GM12878 (cell line): ENCODE data around the gene CHCHD6. TPM values are rescaled to one million over a fixed set of nuclear protein-coding genes. Genes with fewer than 3 reads are reported as not detected.

ENCODE experiments used
- ATAC-seq: fragments of 200-7000 bp; cut with Tn5 transposase; 3 replicates; pipeline ENCODE4 v1.9.1; 2020; ENCODE audit warnings: mild to moderate bottlenecking, moderate library complexity
- BruUV-seq: library from RNA; stranded (reverse); fragments of 400-500 nt; replicated peaks from 2 replicates; lab custom pipeline; 2021; lab: Mats Ljungman, UMichigan
- CTCF ChIA-PET: fragments of 300-600 bp; sonication (Branson Sonifier 250); formaldehyde crosslinking; extraction: SDS; loops from one replicate; lab custom pipeline; 2021; ENCODE audit warnings: inconsistent platforms; lab: Yijun Ruan, JAX
- POLR2A ChIA-PET: fragments of 350-600 bp; formaldehyde crosslinking; extraction: SDS; loops from one replicate; lab custom pipeline; 2021; ENCODE audit warnings: inconsistent platforms; lab: Charles Lee
- RAD21 ChIA-PET: fragments of 300-600 bp; sonication (Branson Sonifier 250); formaldehyde crosslinking; loops from one replicate; lab custom pipeline; 2023; ENCODE audit warnings: antibody characterized with exemption; ENCODE audit not compliant: unreplicated experiment; lab: Charles Lee
- SMC1A ChIA-PET: fragments of 300-600 bp; sonication (Branson Sonifier 250); formaldehyde crosslinking; loops from one replicate; lab custom pipeline; 2023; ENCODE audit not compliant: unreplicated experiment, uncharacterized antibody; lab: Charles Lee
- DNase-seq: peaks from one replicate; pipeline ENCODE4 v3.0.0-alpha.2; 2011; ENCODE audit warnings: low read depth, low spot score
- FAIRE-seq: peaks from 3 replicates; lab custom pipeline; 2011; peaks lifted over from hg19 to GRCh38; lab: Jason Lieb, UNC
- H2AFZ ChIP-seq: 2 replicates; pipeline ENCODE4 v1.6.0; 2011; ENCODE audit warnings: low read depth, low read length, control low read depth; ENCODE audit not compliant: control insufficient read depth
- H3K27ac ChIP-seq: 2 replicates; pipeline ENCODE4 v1.5.1; 2011; ENCODE audit warnings: control low read depth; ENCODE audit not compliant: control insufficient read depth, insufficient read depth
- H3K27me3 ChIP-seq, 2 experiments: replicated peaks in 1 of 2; 2 replicates each; pipeline versions ENCODE4 v1.6.0 to v1.6.1; 2011; ENCODE audit warnings: low read length in 1 of 2; ENCODE audit not compliant: control insufficient read depth in 2 of 2, insufficient read depth in 2 of 2
- H3K36me3 ChIP-seq, 2 experiments: 2 replicates each; pipeline ENCODE4 v1.5.1; 2011; ENCODE audit warnings: low read length in 1 of 2; ENCODE audit not compliant: control insufficient read depth in 2 of 2, insufficient read depth in 2 of 2
- H3K4me1 ChIP-seq: 2 replicates; pipeline ENCODE4 v1.6.1; 2011; ENCODE audit warnings: mild to moderate bottlenecking, low read length, moderate library complexity, mixed read lengths; ENCODE audit not compliant: control insufficient read depth, insufficient read depth
- H3K4me2 ChIP-seq: 2 replicates; pipeline ENCODE4 v1.6.0; 2011; ENCODE audit warnings: control low read depth; ENCODE audit not compliant: control insufficient read depth, insufficient read depth
- H3K4me3 ChIP-seq: fragments of 200-600 bp; sonication (generic); 2 replicates; pipeline ENCODE4 v1.5.1; 2016
- H3K79me2 ChIP-seq: 2 replicates; pipeline ENCODE4 v1.6.0; 2011; ENCODE audit warnings: low read length; ENCODE audit not compliant: control insufficient read depth, insufficient read depth
- H3K9ac ChIP-seq: 2 replicates; pipeline ENCODE4 v1.8.0; 2011; ENCODE audit warnings: low read length, control low read depth, mixed read lengths; ENCODE audit not compliant: control insufficient read depth, insufficient read depth
- H3K9me3 ChIP-seq: replicated peaks from 3 replicates; pipeline ENCODE4 v1.5.1; 2011; ENCODE audit warnings: mild to moderate bottlenecking, low read length; ENCODE audit not compliant: control insufficient read depth, insufficient read depth
- H4K20me1 ChIP-seq: 2 replicates; pipeline ENCODE4 v1.6.0; 2011; ENCODE audit not compliant: control insufficient read depth, insufficient read depth
- ASH2L ChIP-seq: fragments of 300-600, 200-600 bp; sonication (generic); IDR thresholded peaks from 2 replicates; pipeline ENCODE4 v1.6.1; 2017; ENCODE audit warnings: low read depth, mild to moderate bottlenecking, borderline replicate concordance
- CBX3 ChIP-seq: fragments of 200-600 bp; sonication (generic); IDR thresholded peaks from 2 replicates; pipeline ENCODE4 v1.6.1; 2016; ENCODE audit warnings: low read depth, borderline replicate concordance
- CHD2 ChIP-seq: IDR thresholded peaks from 2 replicates; pipeline ENCODE4 v1.6.1; 2011; ENCODE audit warnings: low read depth, low read length, improper control_type of control experiment, borderline replicate concordance
- EGR1 ChIP-seq, 2 experiments: IDR thresholded peaks; 1 replicate in 1 of 2; 2 replicates in 1 of 2; pipeline ENCODE4 v1.6.1; 2011 to 2012; ENCODE audit warnings: low read depth in 2 of 2, low read length in 2 of 2, borderline replicate concordance in 1 of 2, mild to moderate bottlenecking in 1 of 2, moderate library complexity in 1 of 2
- RUNX3 ChIP-seq: IDR thresholded peaks from 2 replicates; pipeline ENCODE4 v1.6.1; 2012; ENCODE audit warnings: low read length, inconsistent platforms
- SIX5 ChIP-seq: IDR thresholded peaks from 2 replicates; pipeline ENCODE4 v1.6.1; 2011; ENCODE audit warnings: mild to moderate bottlenecking, low read depth, low read length, moderate library complexity; ENCODE audit not compliant: severe bottlenecking
- SMAD5 ChIP-seq: IDR thresholded peaks from 2 replicates; pipeline ENCODE4 v1.6.1; 2016; ENCODE audit warnings: antibody characterized with exemption, low read depth
- SMC3 ChIP-seq: IDR thresholded peaks from 2 replicates; pipeline ENCODE4 v1.6.1; 2011; ENCODE audit warnings: low read length, improper control_type of control experiment, borderline replicate concordance
- WRNIP1 ChIP-seq: IDR thresholded peaks from 2 replicates; pipeline ENCODE4 v1.6.1; 2011; ENCODE audit warnings: low read depth, low read length, improper control_type of control experiment, borderline replicate concordance
- WGBS: methylation state at CpG from one replicate; pipeline ENCODE4 v1.1.6; 2016; ENCODE audit warnings: low lambda C conversion rate; ENCODE audit not compliant: insufficient replicate concordance, insufficient coverage; ENCODE audit errors: missing lambda C conversion rate; 5-methylcytosine and 5-hydroxymethylcytosine counted together
- in situ Hi-C: fragments of 300-500 bp; cut with MboI; formaldehyde crosslinking; loops from 9 replicates; pipeline ENCODE4 v1.14.3; 2018; ENCODE audit warnings: mixed read lengths
- intact Hi-C: fragments of 100-400 bp; cut with micrococcal nuclease; formaldehyde crosslinking; loops from one replicate; pipeline ENCODE4 v1.14.2; 2022; ENCODE audit not compliant: unreplicated experiment
- polyA plus RNA-seq, 11 experiments: library from polyadenylated mRNA; depleted of rRNA in 4 of 11; unstranded in 6 of 11; stranded (reverse) in 5 of 11; fragments of >200 nt; fragmentation: Nextera tagmentation in 4 of 11; fragmentation: Illumina TruSeq in 1 of 11; extraction: Ambion mirVana in 4 of 11; extraction: Trizol in 1 of 11; gene quantifications; 1 replicate in 1 of 11; 2 replicates in 10 of 11; pipeline versions ENCODE4 v1.2.1 to v1.2.3, GENCODE V29; 2011 to 2016; ENCODE audit warnings: inconsistent platforms in 2 of 11, missing spikeins in 2 of 11, low read depth in 1 of 11
- total RNA-seq, 4 experiments: library from RNA; depleted of rRNA in 3 of 4; stranded (reverse); fragments of >200 nt in 3 of 4; fragmentation: Illumina TruSeq in 1 of 4; extraction: Trizol in 1 of 4; gene quantifications; 2 replicates each; pipeline versions ENCODE4 v1.2.1 to v1.2.3, GENCODE V29; 2013 to 2021
- TF ChIP-seq, protein P1 (sequence below): fragments of 450-650 bp; IDR thresholded peaks from 2 replicates; pipeline ENCODE4 v1.6.1; 2016; ENCODE audit warnings: mild to moderate bottlenecking

Gene CHCHD6
- total and polyA plus RNA-seq, 10 of the 15 experiments (the other 5 are each of a cell fraction or from before 2014, with no cell fraction given) = 2.7 to 16.7 (median 12.3) TPM

DNA sequence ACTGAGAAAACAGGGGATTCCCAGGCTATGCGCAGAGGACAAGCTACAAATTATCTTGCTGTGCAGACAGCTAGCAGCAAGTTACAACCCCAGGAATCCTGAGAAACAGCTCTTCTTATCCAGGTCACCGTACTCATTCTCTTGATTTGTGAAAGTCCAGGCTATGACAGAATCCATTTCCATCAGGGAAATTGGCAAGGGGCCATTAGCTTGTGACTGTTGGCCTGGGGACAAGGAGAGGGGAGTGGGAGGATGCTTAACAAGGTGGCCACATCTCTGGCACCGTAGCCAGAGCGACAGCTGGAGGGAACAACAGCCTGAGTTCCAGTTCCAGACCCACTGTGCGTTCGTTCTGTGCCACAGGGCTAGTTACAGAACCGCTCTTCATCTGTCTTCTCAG is 233.9 kb downstream of the CHCHD6 start:
- intact Hi-C loops = no loop called here
- no peak overlapping the region for H2AFZ ChIP-seq
- H3K4me1 ChIP-seq = no peaks in the 10 kb centered on the region
- WGBS = 94% methylated on average over 7 of the region's 7 CpGs
- no peaks in the 10 kb centered on the region for H3K36me3 ChIP-seq
- CTCF ChIA-PET = interaction anchor here (0.8 to 2.4 kb wide), 6 partner anchors 9 to 186 kb away, joined by 3 to 9 read pairs (median 3); no protein-coding TSS in a partner anchor
- H4K20me1 ChIP-seq = no peaks in the 10 kb centered on the region
- no peak for FAIRE-seq
- H3K9me3 ChIP-seq = no peaks in the 10 kb centered on the region
- POLR2A ChIA-PET = no interaction called here
- no peak overlapping the region for H3K4me3 ChIP-seq
- in situ Hi-C loops = no loop called here
- no peak for TF ChIP-seq SMAD5
- TF ChIP-seq, protein P1, sequence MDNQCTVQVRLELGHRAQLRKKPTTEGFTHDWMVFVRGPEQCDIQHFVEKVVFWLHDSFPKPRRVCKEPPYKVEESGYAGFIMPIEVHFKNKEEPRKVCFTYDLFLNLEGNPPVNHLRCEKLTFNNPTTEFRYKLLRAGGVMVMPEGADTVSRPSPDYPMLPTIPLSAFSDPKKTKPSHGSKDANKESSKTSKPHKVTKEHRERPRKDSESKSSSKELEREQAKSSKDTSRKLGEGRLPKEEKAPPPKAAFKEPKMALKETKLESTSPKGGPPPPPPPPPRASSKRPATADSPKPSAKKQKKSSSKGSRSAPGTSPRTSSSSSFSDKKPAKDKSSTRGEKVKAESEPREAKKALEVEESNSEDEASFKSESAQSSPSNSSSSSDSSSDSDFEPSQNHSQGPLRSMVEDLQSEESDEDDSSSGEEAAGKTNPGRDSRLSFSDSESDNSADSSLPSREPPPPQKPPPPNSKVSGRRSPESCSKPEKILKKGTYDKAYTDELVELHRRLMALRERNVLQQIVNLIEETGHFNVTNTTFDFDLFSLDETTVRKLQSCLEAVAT = no peak
- no peak for TF ChIP-seq SIX5
- TF ChIP-seq CBX3 = no peak
- no peak for TF ChIP-seq SMC3
- no peak for TF ChIP-seq ASH2L
- no peak for TF ChIP-seq CHD2
- TF ChIP-seq EGR1 (IDR thresholded peaks at IDR 0.05; ENCODE audit: borderline replicate concordance in 1 of 2, low read depth in 2 of 2, low read length in 2 of 2) = no peak
- no peak for TF ChIP-seq RUNX3
- no peak for TF ChIP-seq WRNIP1
- no TSS peak for BruUV-seq
- RAD21 ChIA-PET = interaction anchor here (0.8 to 1.2 kb wide), 2 partner anchors 23 to 45 kb away, joined by 3 read pairs; partner anchors contain the start of gene PLXNA1
- SMC1A ChIA-PET = interaction anchor here (0.5 to 1.1 kb wide), 3 partner anchors 25 to 186 kb away, joined by 3 read pairs; no protein-coding TSS in a partner anchor
- ATAC-seq = no peak
- H3K27me3 ChIP-seq = no peaks in the 10 kb centered on the region
- H3K27ac ChIP-seq = no peak overlapping the region
- no peak for DNase-seq
- no peak overlapping the region for H3K4me2 ChIP-seq
- H3K9ac ChIP-seq = no peak overlapping the region
- no peaks in the 10 kb centered on the region for H3K79me2 ChIP-seq
